SK-N-SH treated with all-trans-retinoic acid at 6 μM for 48 hours (cell line): ENCODE data around the gene UBE2E1.

Experiments
- ATAC-seq: fragments of 200-7000 bp; cut with Tn5 transposase; 3 replicates; pipeline ENCODE4 v1.9.1; 2020; ENCODE audit warnings: mild to moderate bottlenecking, moderate library complexity
- ARNTL ChIP-seq: fragments of 450-650 bp; formaldehyde crosslinking; IDR thresholded peaks from 2 replicates; pipeline ENCODE4 v1.5.0; 2020; ENCODE audit warnings: low read depth, mild to moderate bottlenecking, moderate library complexity, borderline replicate concordance
- BACH2 ChIP-seq: fragments of 250-450 bp; sonication (Bioruptor Pico); IDR thresholded peaks from 2 replicates; pipeline ENCODE4 v1.9.0; 2021; ENCODE audit warnings: mild to moderate bottlenecking, borderline replicate concordance
- CREB5 ChIP-seq: fragments of 250-450 bp; sonication (Bioruptor Pico); IDR thresholded peaks from 2 replicates; pipeline ENCODE4 v1.5.1; 2020; ENCODE audit warnings: low read depth, mild to moderate bottlenecking, moderate library complexity
- CSDC2 ChIP-seq: fragments of 250-450 bp; sonication (Bioruptor Pico); IDR thresholded peaks from 2 replicates; pipeline ENCODE4 v1.5.0; 2020; ENCODE audit warnings: mild to moderate bottlenecking, moderate library complexity
- ESRRG ChIP-seq: fragments of 250-450 bp; sonication (Bioruptor Pico); IDR thresholded peaks from 2 replicates; pipeline ENCODE4 v1.6.1; 2021; ENCODE audit warnings: mild to moderate bottlenecking
- GLIS3 ChIP-seq: fragments of 250-450 bp; sonication (Bioruptor Pico); IDR thresholded peaks from 2 replicates; pipeline ENCODE4 v1.5.0; 2020; ENCODE audit warnings: mild to moderate bottlenecking, moderate library complexity
- ISL1 ChIP-seq: fragments of 250-450 bp; sonication (Bioruptor Pico); IDR thresholded peaks from 2 replicates; pipeline ENCODE4 v2.1.2; 2022; ENCODE audit warnings: mild to moderate bottlenecking, moderate library complexity
- OSR1 ChIP-seq: fragments of 250-450 bp; sonication (Bioruptor Pico); IDR thresholded peaks from 2 replicates; pipeline ENCODE4 v1.8.0; 2022; ENCODE audit warnings: moderate library complexity, mild to moderate bottlenecking, inconsistent platforms
- POU6F1 ChIP-seq: fragments of 250-450 bp; sonication (Bioruptor Pico); IDR thresholded peaks from 2 replicates; pipeline ENCODE4 v1.8.0; 2021; ENCODE audit warnings: low read depth, mild to moderate bottlenecking, moderate library complexity, borderline replicate concordance
- PPARA ChIP-seq: fragments of 250-450 bp; sonication (Bioruptor Pico); IDR thresholded peaks from 2 replicates; pipeline ENCODE4 v1.5.0; 2020; ENCODE audit warnings: mild to moderate bottlenecking, borderline replicate concordance
- RARB ChIP-seq: fragments of 250-450 bp; sonication (Bioruptor Pico); IDR thresholded peaks from 2 replicates; pipeline ENCODE4 v1.8.0; 2021; ENCODE audit warnings: mild to moderate bottlenecking, moderate library complexity
- SNAI2 ChIP-seq: fragments of 250-450 bp; sonication (Bioruptor Pico); IDR thresholded peaks from 2 replicates; pipeline ENCODE4 v1.5.0; 2020; ENCODE audit warnings: mild to moderate bottlenecking, moderate library complexity
- TOX ChIP-seq: fragments of 250-450 bp; sonication (Bioruptor Pico); IDR thresholded peaks from 2 replicates; pipeline ENCODE4 v1.8.0; 2021; ENCODE audit warnings: mild to moderate bottlenecking, moderate library complexity, borderline replicate concordance
- ZC3H10 ChIP-seq: fragments of 250-450 bp; sonication (Bioruptor Pico); IDR thresholded peaks from 2 replicates; pipeline ENCODE4 v1.5.1; 2021; ENCODE audit warnings: mild to moderate bottlenecking, moderate library complexity
- ZFP3 ChIP-seq: fragments of 250-450 bp; sonication (Bioruptor Pico); IDR thresholded peaks from 2 replicates; pipeline ENCODE4 v1.5.0; 2020; ENCODE audit warnings: mild to moderate bottlenecking, moderate library complexity
- ZFP30 ChIP-seq: fragments of 450-650 bp; formaldehyde crosslinking; IDR thresholded peaks from 2 replicates; pipeline ENCODE4 v1.5.0; 2022; ENCODE audit warnings: mild to moderate bottlenecking, moderate library complexity
- ZNF565 ChIP-seq: fragments of 450-650 bp; formaldehyde crosslinking; conservative IDR thresholded peaks from 2 replicates; pipeline ENCODE4 v1.5.0; 2020; ENCODE audit warnings: low read depth, mild to moderate bottlenecking, moderate library complexity
- ZNF70 ChIP-seq: fragments of 450-650 bp; formaldehyde crosslinking; IDR thresholded peaks from 2 replicates; pipeline ENCODE4 v1.5.0; 2020; ENCODE audit warnings: mild to moderate bottlenecking, moderate library complexity
- ZNF8 ChIP-seq: fragments of 450-650 bp; formaldehyde crosslinking; IDR thresholded peaks from 2 replicates; pipeline ENCODE4 v1.5.0; 2020; ENCODE audit warnings: mild to moderate bottlenecking, moderate library complexity
- TF ChIP-seq, protein P1 (sequence below): fragments of 250-450 bp; sonication (Bioruptor Pico); IDR thresholded peaks from 2 replicates; pipeline ENCODE4 v1.5.0; 2020; ENCODE audit warnings: mild to moderate bottlenecking, moderate library complexity
- TF ChIP-seq, protein P2 (sequence below): fragments of 250-450 bp; sonication (Bioruptor Pico); IDR thresholded peaks from 2 replicates; pipeline ENCODE4 v1.8.0; 2020; ENCODE audit warnings: mild to moderate bottlenecking, moderate library complexity, borderline replicate concordance

The UBE2E1 gene

GRCh38 chr3:23831517-23832394 is 26.0 kb downstream of the UBE2E1 start:
- no peak for ATAC-seq
- TF ChIP-seq ZC3H10 (CRISPR knock-in tag), result no peak
- no peak for TF ChIP-seq ESRRG (CRISPR knock-in tag)
- TF ChIP-seq ZNF70 (CRISPR knock-in tag), result no peak
- no peak for TF ChIP-seq ZNF565
- no peak for TF ChIP-seq PPARA (CRISPR knock-in tag)
- TF ChIP-seq SNAI2 (CRISPR knock-in tag), result no peak
- TF ChIP-seq ISL1 (CRISPR knock-in tag), result no peak
- no peak for TF ChIP-seq CREB5
- no peak for TF ChIP-seq ZNF8 (CRISPR knock-in tag)
- TF ChIP-seq ARNTL (CRISPR knock-in tag), result no peak
- TF ChIP-seq ZFP30 (CRISPR knock-in tag), result no peak
- no peak for TF ChIP-seq RARB (CRISPR knock-in tag)
- TF ChIP-seq GLIS3 (CRISPR knock-in tag), result no peak
- no peak for TF ChIP-seq CSDC2 (CRISPR knock-in tag)
- no peak for TF ChIP-seq POU6F1 (CRISPR knock-in tag)
- TF ChIP-seq, protein P1, sequence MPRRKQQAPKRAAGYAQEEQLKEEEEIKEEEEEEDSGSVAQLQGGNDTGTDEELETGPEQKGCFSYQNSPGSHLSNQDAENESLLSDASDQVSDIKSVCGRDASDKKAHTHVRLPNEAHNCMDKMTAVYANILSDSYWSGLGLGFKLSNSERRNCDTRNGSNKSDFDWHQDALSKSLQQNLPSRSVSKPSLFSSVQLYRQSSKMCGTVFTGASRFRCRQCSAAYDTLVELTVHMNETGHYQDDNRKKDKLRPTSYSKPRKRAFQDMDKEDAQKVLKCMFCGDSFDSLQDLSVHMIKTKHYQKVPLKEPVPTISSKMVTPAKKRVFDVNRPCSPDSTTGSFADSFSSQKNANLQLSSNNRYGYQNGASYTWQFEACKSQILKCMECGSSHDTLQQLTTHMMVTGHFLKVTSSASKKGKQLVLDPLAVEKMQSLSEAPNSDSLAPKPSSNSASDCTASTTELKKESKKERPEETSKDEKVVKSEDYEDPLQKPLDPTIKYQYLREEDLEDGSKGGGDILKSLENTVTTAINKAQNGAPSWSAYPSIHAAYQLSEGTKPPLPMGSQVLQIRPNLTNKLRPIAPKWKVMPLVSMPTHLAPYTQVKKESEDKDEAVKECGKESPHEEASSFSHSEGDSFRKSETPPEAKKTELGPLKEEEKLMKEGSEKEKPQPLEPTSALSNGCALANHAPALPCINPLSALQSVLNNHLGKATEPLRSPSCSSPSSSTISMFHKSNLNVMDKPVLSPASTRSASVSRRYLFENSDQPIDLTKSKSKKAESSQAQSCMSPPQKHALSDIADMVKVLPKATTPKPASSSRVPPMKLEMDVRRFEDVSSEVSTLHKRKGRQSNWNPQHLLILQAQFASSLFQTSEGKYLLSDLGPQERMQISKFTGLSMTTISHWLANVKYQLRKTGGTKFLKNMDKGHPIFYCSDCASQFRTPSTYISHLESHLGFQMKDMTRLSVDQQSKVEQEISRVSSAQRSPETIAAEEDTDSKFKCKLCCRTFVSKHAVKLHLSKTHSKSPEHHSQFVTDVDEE (CRISPR knock-in tag), result no peak

GRCh38 chr3:23832523-23832922 is 26.8 kb downstream of the UBE2E1 start:
- no peak for ATAC-seq
- TF ChIP-seq ZFP3 (CRISPR knock-in tag) (no peak), OSR1 (CRISPR knock-in tag) (no peak), BACH2 (no peak), ZNF565 (no peak), PPARA (CRISPR knock-in tag) (no peak), TOX (no peak), GLIS3 (CRISPR knock-in tag) (no peak)
- TF ChIP-seq, protein P2, sequence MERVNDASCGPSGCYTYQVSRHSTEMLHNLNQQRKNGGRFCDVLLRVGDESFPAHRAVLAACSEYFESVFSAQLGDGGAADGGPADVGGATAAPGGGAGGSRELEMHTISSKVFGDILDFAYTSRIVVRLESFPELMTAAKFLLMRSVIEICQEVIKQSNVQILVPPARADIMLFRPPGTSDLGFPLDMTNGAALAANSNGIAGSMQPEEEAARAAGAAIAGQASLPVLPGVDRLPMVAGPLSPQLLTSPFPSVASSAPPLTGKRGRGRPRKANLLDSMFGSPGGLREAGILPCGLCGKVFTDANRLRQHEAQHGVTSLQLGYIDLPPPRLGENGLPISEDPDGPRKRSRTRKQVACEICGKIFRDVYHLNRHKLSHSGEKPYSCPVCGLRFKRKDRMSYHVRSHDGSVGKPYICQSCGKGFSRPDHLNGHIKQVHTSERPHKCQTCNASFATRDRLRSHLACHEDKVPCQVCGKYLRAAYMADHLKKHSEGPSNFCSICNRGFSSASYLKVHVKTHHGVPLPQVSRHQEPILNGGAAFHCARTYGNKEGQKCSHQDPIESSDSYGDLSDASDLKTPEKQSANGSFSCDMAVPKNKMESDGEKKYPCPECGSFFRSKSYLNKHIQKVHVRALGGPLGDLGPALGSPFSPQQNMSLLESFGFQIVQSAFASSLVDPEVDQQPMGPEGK (CRISPR knock-in tag), result no peak
- TF ChIP-seq, protein P1 (CRISPR knock-in tag), result no peak
